DND-41 (cell line): ENCODE data around the gene AUTS2.

Experiments used
- CTCF ChIP-seq: IDR thresholded peaks from 2 replicates; pipeline ENCODE4 v1.5.1; 2012; ENCODE audit warnings: borderline replicate concordance, low read length, moderate library complexity, mild to moderate bottlenecking; ENCODE audit not compliant: poor library complexity, severe bottlenecking; ENCODE audit errors: extremely low read depth
- EZH2 ChIP-seq: IDR thresholded peaks from 3 replicates; pipeline ENCODE4 v1.6.1; 2012; ENCODE audit warnings: borderline replicate concordance, low read depth, mild to moderate bottlenecking, moderate library complexity, low read length, inconsistent platforms; ENCODE audit not compliant: severe bottlenecking

- peak; percentile 17 for TF ChIP-seq CTCF
- no peak for TF ChIP-seq EZH2
These were observed 93.5 kb downstream of the AUTS2 start for GRCh38 chr7:69691734-69692133.
